Natural killer cell (primary cell): Measurements from ENCODE around the gene CATSPERE. TPM values are rescaled to one million over a fixed set of nuclear protein-coding genes. Genes with fewer than 3 reads are reported as not detected.
"Not testable (repeated sequence)": the region's sequence is repeated elsewhere in the genome, so short reads cannot be mapped to it uniquely, and the experiment has no call there.

Source experiments
- ATAC-seq, 3 donors: fragments of 150-1000 bp in 2 of 3; fragments of 200-7000 bp in 1 of 3; cut with Tn5 transposase; 1 replicate in 1 of 3; 2 replicates in 2 of 3; pipeline ENCODE4 v1.10.0; 2021; ENCODE audit warnings: mild to moderate bottlenecking in 2 of 3, moderate library complexity in 2 of 3
- DNase-seq, 2 donors: peaks; one replicate each; pipeline versions ENCODE4 v3.0.0 to v3.0.0-alpha.2; 2013 to 2021; ENCODE audit warnings: mixed read lengths in 1 of 2
- H3K27ac ChIP-seq: one replicate; pipeline ENCODE4 v1.5.1; 2013; ENCODE audit warnings: mild to moderate bottlenecking, low read length
- H3K27me3 ChIP-seq: one replicate; pipeline ENCODE4 v1.6.1; 2013; ENCODE audit warnings: low read length; ENCODE audit not compliant: control insufficient read depth, insufficient read depth
- H3K36me3 ChIP-seq: one replicate; pipeline ENCODE4 v1.6.1; 2013; ENCODE audit warnings: low read length; ENCODE audit not compliant: control insufficient read depth, insufficient read depth
- H3K4me1 ChIP-seq: one replicate; pipeline ENCODE4 v1.6.1; 2013; ENCODE audit warnings: low read length; ENCODE audit not compliant: control insufficient read depth, insufficient read depth
- H3K4me3 ChIP-seq: one replicate; pipeline ENCODE4 v1.5.1; 2013; ENCODE audit warnings: low read length
- H3K9me3 ChIP-seq: one replicate; pipeline ENCODE4 v1.6.1; 2013; ENCODE audit warnings: low read length; ENCODE audit not compliant: control insufficient read depth, insufficient read depth
- H3K27ac Mint-ChIP-seq, 2 donors: one replicate each; pipeline ENCODE4 v1.8.0; 2022; ENCODE audit warnings: mild to moderate bottlenecking in 2 of 2, mixed read lengths in 2 of 2, moderate library complexity in 1 of 2
- H3K27me3 Mint-ChIP-seq, 2 donors: one replicate each; pipeline ENCODE4 v1.8.0; 2022; ENCODE audit warnings: low read depth in 2 of 2, mixed read lengths in 2 of 2
- H3K36me3 Mint-ChIP-seq: one replicate; pipeline ENCODE4 v1.8.0; 2022; ENCODE audit warnings: mixed read lengths
- H3K4me1 Mint-ChIP-seq, 2 donors: one replicate each; pipeline ENCODE4 v1.8.0; 2022; ENCODE audit warnings: mixed read lengths in 2 of 2
- H3K4me3 Mint-ChIP-seq: one replicate; pipeline ENCODE4 v1.8.0; 2022; ENCODE audit warnings: mild to moderate bottlenecking, moderate library complexity, mixed read lengths
- H3K9me3 Mint-ChIP-seq, 2 donors: one replicate each; pipeline ENCODE4 v1.8.0; 2022; ENCODE audit warnings: mixed read lengths in 2 of 2
- CTCF ChIP-seq: fragments of 200-600 bp; IDR thresholded peaks from one replicate; pipeline ENCODE4 v1.8.0; 2022; ENCODE audit warnings: antibody characterized with exemption
- WGBS: methylation state at CpG from one replicate; pipeline ENCODE4 v1.1.7; 2013; ENCODE audit warnings: missing lambda C conversion rate; ENCODE audit not compliant: insufficient coverage; 5-methylcytosine and 5-hydroxymethylcytosine counted together
- intact Hi-C: fragments of 100-400 bp; cut with micrococcal nuclease; formaldehyde crosslinking; loops from one replicate; pipeline ENCODE4 v1.14.2; 2022
- total RNA-seq, 4 donors: library from RNA; stranded (reverse); fragments of 120-200 nt in 1 of 4; gene quantifications; one replicate each; pipeline versions ENCODE4 v1.2.3 to v1.2.4, GENCODE V29; 2013 to 2022

The CATSPERE gene
- total RNA-seq, 3 donors from 2014 or later (not counting 1 experiment from before 2014, with no cell fraction given) = 0.79 to 1.4 (median 0.80) TPM

GRCh38 chr1:244662599-244662998 is 201.5 kb downstream of the CATSPERE start:
- ATAC-seq (no peak), DNase-seq (no peak)
- Mint-ChIP-seq H3K27ac (no peak overlapping the region), H3K36me3 (peaks cover under 1% of the 10 kb centered on the region), H3K4me1 (peaks cover 22 to 23% of the 10 kb centered on the region in 2 donors), H3K9me3 (no peaks in the 10 kb centered on the region), H3K4me3 (no peak overlapping the region), H3K27me3 (no peaks in the 10 kb centered on the region)
- intact Hi-C loops = no loop called here
- TF ChIP-seq CTCF = no peak
- H3K9me3 ChIP-seq = no peaks in the 10 kb centered on the region
- WGBS = 94% methylated on average over 2 of the region's 2 CpGs
- H3K27me3 ChIP-seq = no peaks in the 10 kb centered on the region
- H3K4me1 ChIP-seq = peaks cover 3% of the 10 kb centered on the region
- H3K4me3 ChIP-seq = no peak overlapping the region
- H3K27ac ChIP-seq = no peak overlapping the region
- H3K36me3 ChIP-seq = peaks cover 4% of the 10 kb centered on the region

GRCh38 chr1:244664353-244664752 is 203.3 kb downstream of the CATSPERE start:
- no peak overlapping the region for H3K4me3 Mint-ChIP-seq
- no peak overlapping the region for H3K27ac ChIP-seq
- DNase-seq (no peak), ATAC-seq (no peak)
- no peak overlapping the region for H3K4me3 ChIP-seq
- peaks cover 7 to 25% of the 10 kb centered on the region in 2 donors for H3K4me1 Mint-ChIP-seq
- no peaks in the 10 kb centered on the region for H3K9me3 ChIP-seq
- peaks cover 4% of the 10 kb centered on the region for H3K36me3 ChIP-seq
- peaks cover 3% of the 10 kb centered on the region for H3K4me1 ChIP-seq
- TF ChIP-seq CTCF = no peak
- no peaks in the 10 kb centered on the region for H3K27me3 ChIP-seq
- no peaks in the 10 kb centered on the region for H3K27me3 Mint-ChIP-seq
- intact Hi-C loops = no loop called here
- no peaks in the 10 kb centered on the region for H3K9me3 Mint-ChIP-seq
- 100% methylated on average over 2 of the region's 3 CpGs for WGBS
- no peak overlapping the region for H3K27ac Mint-ChIP-seq
- no peaks in the 10 kb centered on the region for H3K36me3 Mint-ChIP-seq

- H3K36me3 ChIP-seq = no peaks in the 10 kb centered on the region
- peaks cover 3% of the 10 kb centered on the region for H3K4me1 ChIP-seq
- Mint-ChIP-seq H3K36me3 (no peaks in the 10 kb centered on the region), H3K27me3 (no peaks in the 10 kb centered on the region), H3K9me3 (no peaks in the 10 kb centered on the region), H3K4me1 (peaks cover 8 to 24% of the 10 kb centered on the region in 2 donors), H3K4me3 (no peak overlapping the region), H3K27ac (no peak overlapping the region)
- no peak overlapping the region for H3K4me3 ChIP-seq
- H3K27me3 ChIP-seq = no peaks in the 10 kb centered on the region
- TF ChIP-seq CTCF = no peak
- intact Hi-C loops = loop anchor here (5.0 kb wide), 1 partner anchor 307 kb away; no protein-coding TSS in a partner anchor
- 9% methylated on average over 4 of the region's 4 CpGs for WGBS
- H3K9me3 ChIP-seq = no peaks in the 10 kb centered on the region
- peak; percentile 93 to 98 (median 96) for ATAC-seq
- DNase-seq = peak; percentile 15 to 19
- no peak overlapping the region for H3K27ac ChIP-seq
Observed at GRCh38 chr1:244665771-244666217, 204.7 kb downstream of the CATSPERE start.

- not testable (repeated sequence) for H3K4me3 Mint-ChIP-seq, H3K9me3 ChIP-seq, H3K36me3 ChIP-seq, H3K36me3 Mint-ChIP-seq, H3K4me3 ChIP-seq, H3K27me3 ChIP-seq, H3K27me3 Mint-ChIP-seq, H3K27ac Mint-ChIP-seq, DNase-seq, H3K9me3 Mint-ChIP-seq, H3K27ac ChIP-seq, ATAC-seq, H3K4me1 ChIP-seq
- WGBS = 91% methylated on average over 6 of the region's 6 CpGs
- intact Hi-C loops = loop anchor here (5.0 kb wide), 1 partner anchor 305 kb away; no protein-coding TSS in a partner anchor
- peaks cover 17 to 33% of the 10 kb centered on the region in 2 donors for H3K4me1 Mint-ChIP-seq
Observed at GRCh38 chr1:244666672-244667418, 205.8 kb downstream of the CATSPERE start.
